Thoracic aorta (tissue), 2 donors: ENCODE measurements around the gene ANO4. TPM values are rescaled to one million over a fixed set of nuclear protein-coding genes. Genes with fewer than 3 reads are reported as not detected.

Source experiments
- ATAC-seq: fragments of 150-250 bp; one replicate; pipeline ENCODE4 v1.8.0; 2017; ENCODE audit warnings: low read depth; ENCODE audit not compliant: insufficient number of reproducible peaks, low FRiP score
- DNase-seq: peaks from one replicate; pipeline ENCODE4 v3.0.0-alpha.2; 2020; ENCODE audit warnings: low spot score
- H3K27ac ChIP-seq, 2 donors: fragments of 200-600 bp; sonication (generic); 1 replicate in 1 of 2; 2 replicates in 1 of 2; pipeline ENCODE4 v1.5.1; 2016; ENCODE audit warnings: mild to moderate bottlenecking in 2 of 2, moderate library complexity in 2 of 2
- H3K27me3 ChIP-seq: fragments of 200-600 bp; sonication (generic); replicated peaks from 2 replicates; pipeline ENCODE4 v1.6.0; 2016; ENCODE audit warnings: mild to moderate bottlenecking; ENCODE audit not compliant: insufficient read depth
- H3K36me3 ChIP-seq: fragments of 200-600 bp; sonication (generic); one replicate; pipeline ENCODE4 v1.5.1; 2016
- H3K4me1 ChIP-seq, 2 donors: fragments of 200-600 bp; sonication (generic); 1 replicate in 1 of 2; 2 replicates in 1 of 2; pipeline versions ENCODE4 v1.5.1 to v1.6.0; 2016; ENCODE audit warnings: low read depth in 2 of 2, mild to moderate bottlenecking in 1 of 2; ENCODE audit not compliant: control insufficient read depth in 1 of 2
- H3K4me3 ChIP-seq: fragments of 200-600 bp; sonication (generic); 2 replicates; pipeline ENCODE4 v1.5.1; 2016; ENCODE audit warnings: mild to moderate bottlenecking
- H3K9me3 ChIP-seq: fragments of 200-600 bp; sonication (generic); 2 replicates; pipeline ENCODE4 v1.5.1; 2016
- CTCF ChIP-seq: fragments of 200-600 bp; sonication (generic); IDR thresholded peaks from one replicate; pipeline ENCODE4 v1.5.1; 2019; ENCODE audit warnings: antibody characterized with exemption
- total RNA-seq, 2 donors: library from RNA; depleted of rRNA; stranded (reverse); fragments of >200 nt; gene quantifications; one replicate each; pipeline versions ENCODE4 v1.1.0 to v1.2.3, GENCODE V29; 2016

The ANO4 gene
- total RNA-seq, 2 donors from 2014 or later, result not detected

GRCh38 chr12:100974747-100975146, 180.2 kb downstream of the ANO4 start:
- ATAC-seq, result no peak

GRCh38 chr12:100976735-100977134, 182.2 kb downstream of the ANO4 start:
- DNase-seq (no peak), ATAC-seq (no peak)
- no peak overlapping the region for H3K27ac ChIP-seq
- H3K9me3 ChIP-seq, result no peaks in the 10 kb centered on the region
- H3K27me3 ChIP-seq, result no peaks in the 10 kb centered on the region
- TF ChIP-seq CTCF, result no peak
- no peaks in the 10 kb centered on the region for H3K4me1 ChIP-seq
- no peak overlapping the region for H3K4me3 ChIP-seq
- no peaks in the 10 kb centered on the region for H3K36me3 ChIP-seq

More at GRCh38 chr12:100974747-100975146, 180.2 kb downstream of the ANO4 start:
- Histone ChIP-seq H3K36me3 (no peaks in the 10 kb centered on the region), H3K4me1 (no peaks in the 10 kb centered on the region), H3K9me3 (no peaks in the 10 kb centered on the region), H3K4me3 (no peak overlapping the region), H3K27ac (no peak overlapping the region), H3K27me3 (no peaks in the 10 kb centered on the region)
- no peak for DNase-seq
- no peak for TF ChIP-seq CTCF

DNA sequence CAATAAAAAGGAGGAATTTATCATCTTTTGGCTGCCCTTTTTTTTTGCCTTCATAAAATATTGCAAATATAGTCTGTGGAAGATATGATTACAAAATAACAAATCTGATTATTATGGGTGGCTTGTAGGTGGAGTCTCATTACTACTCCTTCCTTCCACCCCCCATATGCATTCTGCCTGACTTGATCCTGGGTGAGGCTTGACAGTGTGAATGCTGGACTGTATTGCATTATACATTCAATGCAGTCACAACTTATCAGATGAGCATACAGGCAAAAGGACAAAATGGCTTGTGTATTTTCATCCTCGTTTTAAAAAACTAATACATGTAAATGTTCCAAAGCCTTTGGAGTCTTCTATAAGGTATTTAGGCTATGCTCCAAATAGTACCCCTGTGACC, 186.3 kb downstream of the ANO4 start:
- TF ChIP-seq CTCF, result no peak
- H3K4me1 ChIP-seq, result no peaks in the 10 kb centered on the region
- DNase-seq (no peak), ATAC-seq (no peak)
- no peaks in the 10 kb centered on the region for H3K9me3 ChIP-seq
- H3K27ac ChIP-seq, result no peak overlapping the region
- H3K36me3 ChIP-seq, result no peaks in the 10 kb centered on the region
- no peak overlapping the region for H3K4me3 ChIP-seq
- H3K27me3 ChIP-seq, result no peaks in the 10 kb centered on the region

- no peak overlapping the region for H3K4me3 ChIP-seq
- no peak for DNase-seq
- TF ChIP-seq CTCF, result no peak
- no peaks in the 10 kb centered on the region for H3K27me3 ChIP-seq
- no peaks in the 10 kb centered on the region for H3K36me3 ChIP-seq
- H3K27ac ChIP-seq, result no peak overlapping the region
- peaks cover 0 to 10% of the 10 kb centered on the region in 2 donors for H3K4me1 ChIP-seq
- no peaks in the 10 kb centered on the region for H3K9me3 ChIP-seq
- ATAC-seq, result no peak
Measured at GRCh38 chr12:100982511-100983183, 188.1 kb downstream of the ANO4 start.

GRCh38 chr12:100984796-100985195, 190.2 kb downstream of the ANO4 start:
- no peak for TF ChIP-seq CTCF
- no peak overlapping the region for H3K27ac ChIP-seq
- peaks cover 3 to 23% of the 10 kb centered on the region in 2 donors for H3K4me1 ChIP-seq
- no peak overlapping the region for H3K4me3 ChIP-seq
- DNase-seq (no peak), ATAC-seq (no peak)
- H3K9me3 ChIP-seq, result no peaks in the 10 kb centered on the region
- H3K27me3 ChIP-seq, result no peaks in the 10 kb centered on the region
- no peaks in the 10 kb centered on the region for H3K36me3 ChIP-seq
